Stimulated activated naive CD4-positive, alpha-beta T cell (primary cell): ENCODE measurements around the gene CAMTA1.

Source experiments
- DNase-seq, 6 experiments: peaks; one replicate each; lab custom pipeline; 2025; lab: John Stamatoyannopoulos, UW

The CAMTA1 gene

DNA sequence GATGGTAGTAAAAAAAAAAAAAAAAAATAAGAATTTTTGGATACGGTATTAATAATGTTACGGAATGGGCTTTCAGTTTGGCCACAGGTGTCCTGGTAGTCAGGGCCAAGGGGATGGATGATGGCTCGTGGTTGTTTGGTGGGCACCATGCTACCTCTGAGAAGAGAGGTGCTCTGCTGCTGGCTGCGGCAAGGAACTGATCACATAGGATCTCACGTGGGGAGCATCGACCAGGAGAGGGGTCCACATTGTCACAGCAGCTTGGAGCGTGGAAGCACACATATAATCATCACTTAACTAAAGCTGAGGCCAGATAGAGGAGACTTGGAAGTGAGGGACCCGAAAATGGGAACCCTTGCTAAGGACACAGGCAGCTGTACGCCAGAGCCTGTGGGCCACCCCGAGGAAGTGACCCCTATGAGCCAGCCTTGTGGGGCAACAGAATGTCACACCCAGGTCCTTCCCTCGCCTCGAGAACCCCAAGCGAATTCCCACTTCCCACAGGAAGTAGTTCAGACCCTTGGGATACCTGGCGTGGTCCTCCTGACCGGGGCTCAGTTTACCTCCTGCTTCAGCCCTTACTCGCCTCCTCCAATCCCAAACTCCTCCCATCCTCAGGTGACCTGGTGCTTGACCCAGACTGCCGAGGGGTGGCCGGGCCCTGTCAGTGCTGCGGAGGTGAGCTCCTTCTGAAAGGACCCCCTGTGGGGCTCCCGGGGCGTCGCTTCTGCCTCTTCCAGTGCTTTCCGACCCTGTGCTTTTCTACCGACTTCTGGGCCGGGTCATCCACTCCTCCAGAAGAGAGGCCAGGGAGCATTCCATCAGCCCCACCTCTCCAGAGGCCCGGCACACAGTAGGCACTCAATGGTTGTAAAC lies 222.0 kb downstream of the CAMTA1 start:
- no peak for DNase-seq

DNA sequence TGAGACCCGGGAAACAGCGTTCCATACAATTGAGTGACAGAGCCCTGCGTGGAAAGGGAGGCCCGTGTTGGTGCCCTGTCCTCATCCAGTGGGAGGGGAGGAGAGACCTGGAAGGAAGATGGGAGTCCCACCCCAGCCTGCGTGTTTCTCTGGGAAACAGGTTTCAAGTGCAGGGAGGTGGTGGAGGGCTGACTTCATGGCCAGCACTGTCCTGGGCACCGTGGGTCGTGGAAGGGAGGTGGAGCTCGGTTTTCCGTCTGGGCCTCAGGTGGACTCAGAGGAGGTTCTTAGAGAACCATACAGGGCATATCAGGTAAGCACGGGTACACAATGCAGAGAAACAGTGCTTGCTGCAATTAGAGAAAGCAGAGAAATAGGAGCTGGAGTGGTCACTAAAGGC lies 222.6 kb downstream of the CAMTA1 start:
- DNase-seq: no peak

DNA sequence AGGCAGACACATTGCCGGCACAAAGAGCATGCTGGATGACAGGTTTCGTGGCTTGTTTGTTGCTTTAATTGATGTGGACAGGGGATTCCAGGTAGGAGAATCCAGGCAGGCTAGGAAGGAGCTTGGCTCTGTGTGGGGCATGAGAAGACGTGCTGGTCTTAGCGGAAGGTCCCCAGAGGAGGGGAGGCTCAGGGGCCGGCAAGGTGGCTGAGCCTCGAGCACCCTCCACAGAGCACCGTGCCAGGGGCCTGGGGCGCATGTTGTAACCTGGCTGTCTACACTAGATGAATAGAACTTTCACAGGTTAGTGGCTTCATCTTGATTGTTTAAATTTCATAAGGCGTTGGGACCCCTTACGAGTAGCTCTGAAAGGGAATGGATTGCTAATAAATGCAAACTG lies 223.1 kb downstream of the CAMTA1 start:
- DNase-seq: no peak

DNA sequence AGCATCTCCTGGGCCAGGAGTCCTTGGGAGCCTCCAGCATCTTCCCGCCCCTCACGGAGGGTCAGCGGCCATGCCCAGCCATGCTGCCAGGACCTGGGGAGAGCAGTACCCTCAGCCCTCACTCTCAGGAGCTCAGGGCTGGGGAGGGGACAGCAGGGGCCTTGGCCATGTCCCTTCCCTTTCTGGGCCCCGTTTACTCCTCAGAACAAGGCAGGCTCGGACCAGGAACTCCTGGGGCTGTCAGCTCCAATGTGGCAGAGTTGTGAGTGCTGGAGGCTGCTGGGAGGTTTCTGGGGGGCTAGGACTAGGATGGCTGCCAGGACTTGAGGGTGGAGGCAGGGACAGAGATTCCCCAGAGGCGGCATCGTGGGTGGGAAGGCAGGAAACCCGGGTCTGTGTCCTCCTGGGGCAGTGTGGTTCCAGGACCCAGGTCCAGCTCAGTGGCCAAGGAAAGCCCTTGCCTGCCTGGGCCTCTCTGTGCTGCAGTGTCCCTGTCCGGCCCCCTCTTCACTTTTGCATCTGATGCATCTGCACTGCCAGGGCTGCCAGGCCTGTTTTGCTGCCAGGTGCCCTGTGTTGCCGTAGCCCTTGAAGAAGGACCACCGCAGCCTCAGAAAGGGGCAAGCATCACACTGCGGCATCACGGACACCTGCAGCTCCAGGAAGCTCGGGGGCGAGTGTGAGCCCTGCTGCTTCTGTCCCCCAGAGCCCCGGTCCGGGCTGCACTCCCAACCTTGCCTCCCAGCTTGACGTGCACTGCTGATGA lies 223.9 kb downstream of the CAMTA1 start:
- DNase-seq: no peak

GRCh38 chr1:7009741-7010525 lies 224.7 kb downstream of the CAMTA1 start:
- DNase-seq: no peak

DNA sequence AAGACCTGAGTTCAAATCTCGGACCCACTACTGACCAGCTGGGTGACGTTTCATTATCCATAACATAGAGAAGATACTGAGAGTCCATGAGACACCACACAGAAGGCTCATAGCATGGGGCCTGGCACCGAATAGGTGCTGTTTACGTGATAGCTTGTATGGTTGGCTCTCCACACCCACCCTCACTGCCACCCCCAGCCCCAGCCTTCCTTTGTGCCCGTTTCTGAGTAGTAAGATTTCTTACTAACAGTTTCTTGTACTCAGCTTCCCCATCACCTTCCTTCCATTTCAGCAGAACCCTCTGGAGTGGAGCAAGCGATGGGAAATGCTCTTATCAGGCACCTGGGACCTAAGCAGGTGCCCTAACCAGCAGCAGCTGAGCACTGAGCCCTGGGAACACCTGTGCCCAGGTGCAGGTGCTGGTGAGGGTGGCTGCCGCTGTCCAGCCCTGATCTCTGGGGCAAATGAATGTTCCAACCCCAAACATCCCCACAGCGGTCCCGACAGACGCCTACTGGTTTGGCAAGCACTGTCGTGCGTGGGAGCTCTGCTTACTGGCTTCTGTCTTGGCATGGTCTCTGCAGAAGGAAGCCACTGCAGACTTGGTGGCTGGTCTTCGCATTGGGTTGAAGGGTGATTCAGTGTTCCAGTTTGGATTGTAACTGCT lies 225.4 kb downstream of the CAMTA1 start:
- DNase-seq: no peak

DNA sequence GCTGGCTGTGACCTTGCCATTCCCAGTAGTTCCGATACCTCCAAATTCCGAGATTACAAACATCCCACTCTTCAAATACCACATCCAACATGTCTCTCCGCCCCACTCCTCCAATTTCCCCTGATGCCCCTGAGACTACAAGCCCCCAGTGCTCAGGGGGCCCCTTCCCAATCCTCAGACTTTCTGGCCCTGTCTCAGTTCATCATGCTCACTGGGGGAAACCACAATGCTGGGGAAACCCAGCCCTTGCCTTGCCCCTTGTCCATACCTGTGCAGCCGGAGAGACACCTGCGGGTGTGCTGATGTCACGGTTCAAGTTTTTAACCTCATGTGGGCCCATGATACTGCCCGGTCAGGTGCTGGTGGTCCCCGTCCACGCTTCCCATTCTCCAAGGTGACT lies 226.6 kb downstream of the CAMTA1 start:
- DNase-seq: no peak

DNA sequence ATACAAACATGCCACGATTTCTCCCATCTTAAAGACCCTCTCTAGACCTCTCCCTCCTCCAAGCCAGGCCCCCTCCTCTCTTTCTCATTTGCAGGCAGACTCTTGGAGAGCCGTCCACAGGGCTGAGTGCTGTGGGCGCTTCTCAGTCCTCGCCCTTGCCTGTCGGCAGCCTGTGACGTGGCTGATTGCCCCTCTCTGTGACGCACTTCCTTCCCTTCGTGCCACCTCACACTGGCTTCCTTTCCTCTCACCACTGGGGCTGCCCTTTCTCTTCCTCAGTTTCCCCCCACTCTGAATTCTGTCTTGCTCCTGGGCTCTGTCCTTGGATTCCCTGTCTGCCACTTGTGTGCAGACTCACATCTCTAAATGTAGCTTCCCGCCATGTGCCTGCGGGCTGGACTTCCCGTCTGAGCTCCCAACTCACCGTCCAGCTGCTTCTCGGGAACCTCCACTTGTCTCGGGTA lies 227.2 kb downstream of the CAMTA1 start:
- DNase-seq: no peak

- DNase-seq: no peak
These were observed 228.8 kb downstream of the CAMTA1 start for GRCh38 chr1:7013833-7014639.

- no peak for DNase-seq
These were observed 229.3 kb downstream of the CAMTA1 start for GRCh38 chr1:7014640-7014930.

GRCh38 chr1:7015022-7015421 lies 229.8 kb downstream of the CAMTA1 start:
- DNase-seq: no peak

GRCh38 chr1:7018351-7018750 lies 233.1 kb downstream of the CAMTA1 start:
- DNase-seq: no peak

DNA sequence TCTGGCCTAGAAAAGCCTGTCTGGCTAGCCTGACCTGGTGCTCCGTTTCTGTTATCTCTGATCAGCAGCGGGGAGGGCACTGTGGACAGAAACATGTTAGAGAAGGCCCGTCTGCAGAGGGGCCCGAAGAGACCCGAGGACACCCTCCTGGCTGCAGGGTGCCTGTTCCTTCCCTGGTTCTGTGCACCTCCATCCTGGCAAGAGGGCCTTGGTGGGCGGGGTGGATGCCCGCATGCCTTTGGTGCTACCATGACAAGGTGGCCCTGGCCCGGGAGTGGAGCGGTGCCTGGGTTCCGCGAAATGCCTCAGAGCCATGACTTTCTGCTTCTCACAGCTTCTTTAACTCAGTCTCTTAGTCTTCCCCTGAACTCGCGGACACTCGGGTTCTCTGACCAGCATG lies 233.6 kb downstream of the CAMTA1 start:
- DNase-seq: no peak

GRCh38 chr1:7019510-7019909 lies 234.3 kb downstream of the CAMTA1 start:
- no peak for DNase-seq

GRCh38 chr1:7022058-7022457 lies 236.8 kb downstream of the CAMTA1 start:
- no peak for DNase-seq

- no peak for DNase-seq
These were observed 239.8 kb downstream of the CAMTA1 start for GRCh38 chr1:7025013-7025412.

- DNase-seq: no peak
These were observed 240.9 kb downstream of the CAMTA1 start for GRCh38 chr1:7026169-7026568.

DNA sequence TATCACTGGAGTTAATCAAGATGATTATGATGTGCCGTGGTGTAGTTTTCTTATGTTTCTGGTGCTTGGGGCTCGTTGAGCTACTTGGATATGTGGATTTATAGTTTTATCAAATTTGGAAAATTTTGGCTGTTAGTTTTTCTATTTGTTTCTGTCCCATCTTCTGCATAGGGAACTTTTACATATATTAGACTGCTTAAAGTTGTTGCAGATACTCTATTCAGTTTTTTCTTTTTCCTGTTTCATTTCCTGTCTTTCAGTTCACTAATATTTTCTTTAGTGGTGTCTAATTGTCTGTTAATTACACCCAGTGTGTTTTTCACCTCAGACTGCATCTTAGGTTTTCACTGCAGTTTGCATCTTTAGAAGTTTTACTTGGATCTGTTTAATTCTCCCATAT lies 247.7 kb downstream of the CAMTA1 start:
- no peak for DNase-seq

GRCh38 chr1:7036386-7036785 lies 251.1 kb downstream of the CAMTA1 start:
- no peak for DNase-seq

DNA sequence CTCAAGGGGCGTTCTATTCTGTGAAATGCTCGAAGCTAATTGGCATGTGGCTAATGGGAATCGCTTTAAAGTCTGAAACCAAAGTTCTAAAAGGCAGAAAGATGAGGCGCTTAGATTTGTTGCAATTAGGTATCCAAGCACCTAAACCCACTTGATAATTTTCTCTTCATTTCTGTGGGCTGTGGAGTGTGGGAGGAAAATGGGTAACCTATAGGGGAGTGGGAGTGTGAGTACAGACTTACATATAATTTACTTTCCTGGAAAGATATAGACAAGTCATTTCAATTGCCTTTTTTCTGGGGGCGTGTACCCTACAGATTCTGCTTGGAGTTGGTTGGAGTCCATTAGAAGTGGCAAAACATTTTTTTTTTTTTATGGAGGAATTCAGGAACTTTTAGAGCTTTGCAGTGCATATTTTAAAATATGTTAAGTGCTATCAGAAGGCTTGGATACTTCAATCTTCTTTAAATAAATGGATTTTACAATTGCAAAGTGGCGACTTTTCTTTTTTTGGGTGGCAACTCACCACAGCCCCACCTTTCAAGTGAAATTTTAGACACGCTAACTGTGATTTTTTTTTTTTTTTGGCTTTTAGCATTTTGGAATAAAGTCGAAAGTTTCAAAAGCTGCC lies 254.5 kb downstream of the CAMTA1 start:
- DNase-seq: no peak
